GM18951 (cell line): ENCODE results near the gene HP.
"Not testable (repeated sequence)": the region's sequence is repeated elsewhere in the genome, so short reads cannot be mapped to it uniquely, and the experiment has no call there.

Experiments
- POLR2A ChIP-seq: IDR thresholded peaks from 4 replicates; pipeline ENCODE4 v1.6.1; 2011; ENCODE audit warnings: mild to moderate bottlenecking; ENCODE audit not compliant: insufficient read length, insufficient read depth; ENCODE audit errors: extremely low read depth
- in situ Hi-C: fragments of 300-500 bp; cut with MboI; formaldehyde crosslinking; loops from one replicate; pipeline ENCODE4 v1.12.0; 2022; ENCODE audit warnings: low sequenced_read_pairs, mixed read lengths, inconsistent platforms; ENCODE audit not compliant: unreplicated experiment

The HP gene, protein sequence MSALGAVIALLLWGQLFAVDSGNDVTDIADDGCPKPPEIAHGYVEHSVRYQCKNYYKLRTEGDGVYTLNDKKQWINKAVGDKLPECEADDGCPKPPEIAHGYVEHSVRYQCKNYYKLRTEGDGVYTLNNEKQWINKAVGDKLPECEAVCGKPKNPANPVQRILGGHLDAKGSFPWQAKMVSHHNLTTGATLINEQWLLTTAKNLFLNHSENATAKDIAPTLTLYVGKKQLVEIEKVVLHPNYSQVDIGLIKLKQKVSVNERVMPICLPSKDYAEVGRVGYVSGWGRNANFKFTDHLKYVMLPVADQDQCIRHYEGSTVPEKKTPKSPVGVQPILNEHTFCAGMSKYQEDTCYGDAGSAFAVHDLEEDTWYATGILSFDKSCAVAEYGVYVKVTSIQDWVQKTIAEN

DNA sequence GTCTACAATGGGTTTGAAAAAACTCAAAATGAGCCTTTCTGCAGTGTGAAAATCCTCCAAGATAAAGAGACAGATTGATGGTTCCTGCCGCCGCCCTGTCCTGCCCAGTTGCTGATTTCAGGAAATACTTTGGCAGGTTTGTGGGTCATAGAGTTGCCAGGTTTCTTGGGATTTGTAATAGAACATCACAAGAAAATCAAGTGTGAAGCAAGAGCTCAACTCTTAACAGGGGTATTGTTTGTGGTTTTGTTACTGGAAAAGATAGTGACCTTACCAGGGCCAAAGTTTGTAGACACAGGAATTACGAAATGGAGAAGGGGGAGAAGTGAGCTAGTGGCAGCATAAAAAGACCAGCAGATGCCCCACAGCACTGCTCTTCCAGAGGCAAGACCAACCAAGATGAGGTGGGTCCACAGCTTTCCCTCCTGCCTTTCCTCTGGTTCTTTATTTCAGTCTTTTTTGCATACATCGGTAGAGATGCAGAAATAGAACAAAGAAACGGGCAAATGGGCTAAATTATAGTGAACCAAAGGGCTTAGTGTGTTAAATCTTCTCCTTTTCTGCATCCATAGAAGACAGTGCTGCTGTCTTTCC lies at the start of gene HP:
TSS of gene HP (plus strand) at position 252 of the 594 bp plus-strand sequence. CDS start at position 400, 148 bp downstream.
- in situ Hi-C loops = not testable (repeated sequence)

DNA sequence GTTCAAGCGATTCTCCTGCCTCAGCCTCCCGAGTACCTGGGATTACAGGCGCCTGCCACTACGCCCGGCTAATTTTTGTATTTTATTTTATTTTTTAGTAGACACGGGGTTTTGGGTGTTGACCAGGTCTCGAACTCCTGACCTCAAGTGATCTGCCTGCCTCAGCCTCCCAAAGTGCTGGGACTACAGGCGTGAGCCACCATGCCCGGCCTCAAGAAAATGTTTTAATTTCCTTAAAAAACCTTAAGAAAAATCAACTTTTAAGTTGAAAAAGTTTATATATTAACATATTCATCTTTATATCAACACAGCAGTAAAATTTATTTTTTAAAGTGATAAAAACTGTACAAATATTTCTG lies 46.3 kb upstream of the HP start:
- in situ Hi-C loops = not testable (repeated sequence)

DNA sequence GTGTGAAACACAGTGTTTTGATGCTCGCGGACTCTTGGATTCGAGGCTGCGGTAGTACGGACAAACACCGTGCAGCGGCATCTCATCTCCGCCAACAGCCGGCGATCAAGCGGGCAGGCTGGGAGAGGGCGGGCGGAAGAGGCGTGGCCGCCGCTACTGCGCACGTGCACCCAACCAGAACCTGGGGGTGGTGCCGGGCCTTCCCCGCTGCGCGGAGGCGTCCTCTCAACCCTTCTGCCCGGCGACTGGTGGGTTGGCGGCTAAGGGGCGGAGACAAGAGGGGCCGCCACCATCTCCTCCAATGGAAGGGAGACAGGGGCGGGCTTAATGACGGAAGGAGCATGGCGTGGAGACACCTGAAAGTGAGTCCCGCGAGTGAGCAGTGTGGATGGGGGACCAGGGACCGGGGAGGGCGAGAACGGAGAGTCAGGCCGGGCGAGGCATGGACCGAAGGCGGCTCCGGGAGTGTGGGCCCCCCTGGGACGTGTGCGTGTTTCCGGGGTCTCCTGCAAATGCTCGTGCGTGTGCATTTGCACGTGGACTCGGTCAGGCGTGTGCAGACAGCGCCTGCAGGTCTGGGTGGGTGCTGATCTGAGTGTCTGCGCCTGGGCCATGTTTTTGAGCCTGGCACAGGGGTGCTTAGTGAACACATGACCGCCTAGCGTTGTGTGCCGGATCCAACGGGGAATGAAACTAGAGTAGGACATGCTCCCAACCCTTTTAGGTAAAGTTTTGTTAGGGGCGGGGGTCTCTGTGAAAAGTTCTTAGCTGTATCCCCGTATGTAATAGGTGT lies 45.7 kb upstream of the HP start, which contains the start of gene DHODH:
TSS of gene DHODH (plus strand) at position 321 of the 793 bp plus-strand sequence. CDS start at position 342, 21 bp downstream.
- in situ Hi-C loops = no loop called here
- peak; percentile 85 for TF ChIP-seq POLR2A

DNA sequence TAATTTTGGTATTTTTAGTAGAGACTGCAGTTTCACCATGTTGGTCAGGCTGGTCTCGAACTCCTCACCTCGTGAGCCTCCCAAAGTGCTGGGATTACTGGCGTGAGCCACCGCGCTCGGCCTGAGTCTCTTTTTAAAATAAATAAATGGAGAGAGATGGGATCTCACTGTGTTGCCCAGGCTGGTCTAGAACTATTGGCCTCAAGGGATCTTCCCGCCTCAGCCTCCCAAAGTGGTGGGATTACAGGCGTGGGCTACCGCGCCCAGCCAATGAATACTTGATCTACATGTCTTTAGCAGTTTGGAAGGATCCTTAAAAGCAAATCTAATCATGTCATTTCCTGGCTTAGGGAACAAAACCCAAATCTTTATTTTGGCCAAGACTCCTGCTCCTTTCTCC lies 44.5 kb upstream of the HP start:
- in situ Hi-C loops = no loop called here
- no peak for TF ChIP-seq POLR2A

DNA sequence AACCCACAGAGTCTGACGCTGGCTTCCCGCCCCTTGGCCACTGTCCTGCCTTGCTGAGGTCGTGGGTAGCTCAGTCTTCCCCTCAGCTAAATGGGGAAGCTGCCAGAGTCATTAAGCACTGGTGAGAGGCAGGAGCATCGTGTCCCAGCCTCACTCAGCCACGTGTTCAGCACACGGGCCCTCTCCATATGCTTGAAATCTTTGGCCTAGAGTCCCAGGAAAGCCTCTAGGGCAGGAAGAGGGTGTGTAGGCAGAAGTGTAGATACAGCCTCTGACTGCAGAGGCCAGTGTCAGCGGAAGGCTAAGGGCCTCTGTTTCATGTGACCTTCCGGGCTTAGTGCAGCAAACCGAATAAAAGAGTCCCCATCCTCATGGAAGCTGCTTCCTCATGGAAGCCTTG lies 41.7 kb upstream of the HP start:
- no peak for TF ChIP-seq POLR2A
- in situ Hi-C loops = no loop called here

DNA sequence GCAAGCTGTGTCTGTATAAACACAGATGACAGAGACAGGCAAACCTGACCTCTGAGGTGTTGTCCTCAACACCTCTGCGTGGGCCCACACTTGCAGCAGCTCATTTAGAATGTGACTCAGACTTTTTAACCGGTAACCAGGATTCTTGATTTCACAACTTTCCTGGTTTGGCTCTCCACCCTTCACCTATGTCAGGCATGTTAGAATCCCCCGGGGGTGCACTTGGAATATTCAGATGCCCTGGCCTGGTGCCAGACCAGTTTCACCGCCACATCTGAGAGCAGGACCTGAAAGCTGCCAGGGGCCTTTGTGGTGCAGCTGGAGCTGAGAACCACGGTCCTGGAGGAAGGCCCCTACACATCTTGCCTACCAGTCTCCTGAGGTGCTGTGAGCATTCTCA lies 40.9 kb upstream of the HP start:
- in situ Hi-C loops = no loop called here
- no peak for TF ChIP-seq POLR2A

DNA sequence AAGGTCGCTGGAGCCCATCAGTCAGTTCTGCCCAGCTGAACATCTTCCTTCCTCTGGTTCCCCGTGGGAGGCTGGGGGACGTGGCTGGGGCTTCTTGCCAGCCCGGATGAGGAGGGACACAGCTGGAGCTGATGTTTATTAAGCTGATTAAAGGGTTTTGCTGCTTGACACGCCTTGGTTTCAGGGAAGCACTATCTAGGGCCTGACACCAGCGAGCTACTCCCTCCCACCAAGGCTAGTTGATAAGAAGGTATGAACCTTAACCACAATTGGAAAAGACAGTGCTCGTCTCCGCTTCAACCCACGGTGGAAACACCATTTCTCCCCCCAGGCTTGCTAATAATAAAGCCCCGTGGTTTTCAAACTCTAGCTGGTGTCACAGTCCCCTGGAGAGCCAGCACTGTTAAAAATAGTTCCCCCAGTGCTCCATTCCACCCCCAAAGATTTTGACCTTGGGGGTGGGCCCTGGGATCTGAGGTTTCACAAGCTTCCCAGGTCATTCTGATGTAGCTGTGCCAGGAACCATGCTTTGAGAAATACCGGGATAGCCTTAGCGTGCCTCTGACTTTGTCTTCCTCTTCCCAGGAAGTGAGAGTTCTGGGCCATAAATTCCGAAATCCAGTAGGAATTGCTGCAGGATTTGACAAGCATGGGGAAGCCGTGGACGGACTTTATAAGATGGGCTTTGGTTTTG lies 40.3 kb upstream of the HP start:
- in situ Hi-C loops = no loop called here
- no peak for TF ChIP-seq POLR2A

DNA sequence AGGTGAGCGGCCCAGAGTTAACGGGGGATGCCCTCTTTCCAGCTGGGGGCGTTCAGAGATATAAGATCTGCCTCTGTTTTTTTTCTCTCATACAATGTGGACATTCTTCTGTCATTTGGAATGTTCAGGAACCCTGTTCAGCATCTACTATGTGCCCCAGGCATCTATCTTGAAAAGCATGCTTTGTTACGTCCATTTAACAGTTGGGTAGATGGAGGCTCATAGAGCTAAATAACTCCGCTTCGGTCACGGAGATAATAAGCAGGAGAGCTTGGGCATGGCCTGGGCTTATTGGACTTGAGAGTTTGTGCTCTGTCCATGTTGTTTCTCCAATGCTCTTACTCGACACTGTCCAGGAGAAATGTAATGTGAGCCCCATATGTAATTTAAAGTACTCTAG lies 39.6 kb upstream of the HP start:
- in situ Hi-C loops = no loop called here
- no peak for TF ChIP-seq POLR2A

DNA sequence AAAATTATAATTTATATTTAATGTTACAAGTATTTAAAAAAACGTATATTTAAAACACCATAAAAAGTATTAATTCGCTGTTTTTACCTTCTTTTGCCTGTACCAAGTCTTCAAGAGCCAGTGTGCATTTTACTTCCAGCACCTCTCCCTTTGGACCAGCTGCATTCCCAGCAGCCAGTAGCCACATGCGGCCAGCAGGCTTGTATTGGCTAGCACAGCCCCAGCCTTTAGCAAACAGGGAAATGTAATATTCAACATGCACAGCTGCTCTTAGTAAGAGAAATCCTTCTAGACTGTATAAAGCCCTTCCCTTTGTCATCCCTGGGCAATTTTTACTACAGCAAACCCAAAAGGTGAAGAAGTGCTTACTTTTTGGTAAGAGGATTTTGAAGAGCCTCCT lies 39.2 kb upstream of the HP start:
- in situ Hi-C loops = no loop called here
- TF ChIP-seq POLR2A = no peak

DNA sequence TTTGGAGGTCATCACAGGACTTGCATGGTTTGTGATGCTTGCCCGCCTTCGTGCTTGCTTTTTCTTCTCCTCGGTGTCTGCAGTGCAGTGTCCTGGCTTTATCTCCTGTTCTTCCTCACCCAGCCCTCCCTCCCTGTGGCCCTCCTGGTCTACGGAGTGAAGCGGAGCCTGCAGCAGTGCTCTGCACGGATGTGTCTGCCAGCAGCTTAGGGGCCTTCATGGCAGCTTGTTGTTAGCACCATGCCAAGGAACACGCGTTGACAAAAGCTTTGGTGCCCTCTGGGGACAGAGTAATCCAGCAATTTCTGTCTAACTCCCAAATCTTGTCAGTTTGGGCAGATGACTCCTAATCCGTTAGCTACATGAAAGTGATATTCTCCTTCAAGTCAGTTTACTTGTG lies 35.8 kb upstream of the HP start:
- TF ChIP-seq POLR2A = no peak
- in situ Hi-C loops = no loop called here

DNA sequence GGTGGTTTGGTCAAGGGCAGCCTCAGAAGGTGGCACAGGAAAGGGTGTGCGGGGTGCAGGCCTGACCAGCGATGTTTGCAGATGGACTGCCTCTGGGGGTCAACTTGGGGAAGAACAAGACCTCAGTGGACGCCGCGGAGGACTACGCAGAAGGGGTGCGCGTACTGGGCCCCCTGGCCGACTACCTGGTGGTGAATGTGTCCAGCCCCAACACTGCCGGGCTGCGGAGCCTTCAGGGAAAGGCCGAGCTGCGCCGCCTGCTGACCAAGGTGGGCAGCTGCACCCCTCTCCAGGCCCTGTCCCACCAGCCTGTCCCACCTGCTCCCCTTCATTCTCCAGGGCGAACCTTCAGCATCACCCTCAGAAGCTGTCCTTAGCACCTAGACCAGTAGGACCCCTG lies 33.3 kb upstream of the HP start:
- in situ Hi-C loops = no loop called here
- TF ChIP-seq POLR2A = no peak

DNA sequence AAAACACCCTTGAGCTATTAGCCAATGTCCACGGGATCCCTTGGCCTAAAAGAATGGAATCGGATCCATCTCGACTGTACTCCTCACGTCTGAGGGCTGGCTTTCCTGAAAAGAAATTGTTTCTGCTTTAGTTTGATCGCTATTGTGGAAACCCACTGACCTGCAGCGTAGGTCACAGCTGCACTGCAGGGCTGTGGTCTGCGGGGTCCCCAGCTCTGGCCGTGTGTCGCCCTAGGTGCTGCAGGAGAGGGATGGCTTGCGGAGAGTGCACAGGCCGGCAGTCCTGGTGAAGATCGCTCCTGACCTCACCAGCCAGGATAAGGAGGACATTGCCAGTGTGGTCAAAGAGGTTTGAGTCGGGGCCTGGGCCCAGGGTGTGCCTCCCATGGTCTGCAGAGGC lies 32.2 kb upstream of the HP start:
- TF ChIP-seq POLR2A = no peak
- in situ Hi-C loops = no loop called here

DNA sequence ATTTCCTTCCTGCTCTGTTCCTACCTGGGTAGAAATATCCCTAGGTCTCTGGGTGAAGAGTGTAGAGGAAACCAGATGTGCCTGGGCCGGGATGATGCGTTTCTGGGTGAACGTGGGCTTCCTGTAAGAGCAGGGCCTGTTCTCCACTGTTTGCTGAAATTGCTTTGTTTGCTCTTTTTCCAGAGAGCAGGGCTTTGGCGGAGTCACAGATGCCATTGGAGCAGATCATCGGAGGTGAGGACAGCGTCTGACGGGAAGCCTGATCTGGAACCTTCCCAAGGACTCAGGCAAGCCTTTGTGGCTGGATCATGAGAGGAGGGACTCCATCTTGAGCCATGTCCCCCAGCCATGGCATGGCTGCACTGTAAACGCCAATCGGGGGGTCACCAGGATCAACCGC lies 30.3 kb upstream of the HP start:
- no peak for TF ChIP-seq POLR2A
- in situ Hi-C loops = no loop called here
